GM21825 (cell line): ENCODE data around the gene TSSK6.
"Not testable (repeated sequence)": the region's sequence is repeated elsewhere in the genome, so short reads cannot be mapped to it uniquely, and the experiment has no call there.

Source experiments
- ATAC-seq: cut with Tn5 transposase; IDR thresholded peaks from one replicate; pipeline ENCODE4 v1.9.1; 2021; ENCODE audit warnings: mild to moderate bottlenecking, moderate library complexity; ENCODE audit not compliant: unreplicated experiment

Gene TSSK6

GRCh38 chr19:19488875-19489690, 26.3 kb downstream of the TSSK6 start:
- peak; percentile 49 for ATAC-seq

GRCh38 chr19:19487950-19488874, 27.1 kb downstream of the TSSK6 start:
- no peak for ATAC-seq

GRCh38 chr19:19487077-19487949, 28.0 kb downstream of the TSSK6 start:
- no peak for ATAC-seq

GRCh38 chr19:19486343-19487076, 28.8 kb downstream of the TSSK6 start:
- no peak for ATAC-seq

GRCh38 chr19:19485998-19486290, 29.4 kb downstream of the TSSK6 start:
- ATAC-seq: no peak

GRCh38 chr19:19485161-19485997, 30.0 kb downstream of the TSSK6 start:
- no peak for ATAC-seq

- ATAC-seq: no peak
Observed at GRCh38 chr19:19482809-19483596, 32.3 kb downstream of the TSSK6 start.

- ATAC-seq: no peak
Observed at GRCh38 chr19:19480688-19481087, 34.7 kb downstream of the TSSK6 start.

- ATAC-seq: no peak
Observed at GRCh38 chr19:19477705-19478383, 37.5 kb downstream of the TSSK6 start.

GRCh38 chr19:19475849-19476828, 39.2 kb downstream of the TSSK6 start:
- ATAC-seq: no peak

GRCh38 chr19:19475015-19475765, 40.2 kb downstream of the TSSK6 start:
- no peak for ATAC-seq

- not testable (repeated sequence) for ATAC-seq
Observed at GRCh38 chr19:19472106-19472505, 43.2 kb downstream of the TSSK6 start.

- ATAC-seq: no peak
Observed at GRCh38 chr19:19471682-19472081, 43.7 kb downstream of the TSSK6 start.

- no peak for ATAC-seq
Observed at GRCh38 chr19:19470579-19470978, 44.8 kb downstream of the TSSK6 start.

- no peak for ATAC-seq
Observed at GRCh38 chr19:19468424-19469050, 46.8 kb downstream of the TSSK6 start.

GRCh38 chr19:19466201-19466600, 49.1 kb downstream of the TSSK6 start:
- ATAC-seq: no peak
